GM19452 (cell line): ENCODE measurements around the gene ARF1.

Experiments
- ATAC-seq: cut with Tn5 transposase; IDR thresholded peaks from one replicate; pipeline ENCODE4 v1.9.1; 2021; ENCODE audit not compliant: unreplicated experiment

ARF1 gene

GRCh38 chr1:228145463-228146416, 63.2 kb downstream of the ARF1 start:
- no peak for ATAC-seq

DNA sequence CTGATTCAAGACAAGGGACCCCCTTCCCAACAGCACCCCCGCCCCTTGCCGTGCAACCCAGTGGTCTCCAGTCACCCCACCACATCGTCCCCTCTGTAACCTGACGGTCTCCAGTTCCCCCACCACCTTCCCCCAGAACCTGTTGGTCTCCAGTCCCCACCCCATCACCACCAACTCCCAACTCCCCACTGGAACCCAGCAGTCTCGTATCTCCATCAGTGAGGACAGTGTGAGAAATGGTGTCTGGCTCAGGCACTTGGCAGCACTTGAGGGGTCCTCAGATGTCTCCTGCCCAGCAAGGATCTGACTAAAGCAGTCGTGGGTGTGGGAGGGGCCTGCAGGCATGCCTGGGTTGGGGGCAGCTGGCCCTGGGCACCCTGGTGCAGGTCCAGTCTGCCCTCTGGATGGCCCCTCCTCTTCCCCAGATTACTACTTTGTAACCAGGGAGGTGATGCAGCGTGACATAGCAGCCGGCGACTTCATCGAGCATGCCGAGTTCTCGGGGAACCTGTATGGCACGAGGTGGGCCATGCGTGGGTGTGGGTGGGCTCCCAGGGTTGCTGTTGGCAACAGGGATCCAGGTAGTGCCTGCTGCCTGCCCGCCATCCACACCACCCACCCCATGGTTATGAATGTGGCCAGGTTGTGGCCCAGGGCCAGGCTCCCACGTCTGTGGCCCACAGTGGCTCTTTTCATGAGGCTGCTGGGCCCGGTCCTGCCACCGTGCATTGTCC, 64.1 kb downstream of the ARF1 start:
- ATAC-seq = no peak

DNA sequence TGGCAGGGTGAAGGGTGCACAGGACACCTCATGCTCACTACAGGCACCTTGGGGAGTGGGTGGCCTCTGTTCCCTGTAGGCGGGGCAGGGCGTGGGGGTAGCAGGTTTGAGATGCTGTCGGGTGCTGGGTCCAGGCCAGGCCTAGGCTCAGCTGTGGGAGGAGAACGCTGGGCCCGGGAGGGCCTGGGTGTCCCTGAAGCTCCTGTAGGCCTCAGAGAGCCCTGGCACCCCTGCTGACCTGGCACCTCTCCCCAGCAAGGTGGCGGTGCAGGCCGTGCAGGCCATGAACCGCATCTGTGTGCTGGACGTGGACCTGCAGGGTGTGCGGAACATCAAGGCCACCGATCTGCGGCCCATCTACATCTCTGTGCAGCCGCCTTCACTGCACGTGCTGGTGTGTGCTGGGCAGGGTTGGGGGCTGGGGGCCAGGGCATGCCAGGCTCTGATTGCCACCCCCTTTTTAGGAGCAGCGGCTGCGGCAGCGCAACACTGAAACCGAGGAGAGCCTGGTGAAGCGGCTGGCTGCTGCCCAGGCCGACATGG, 64.7 kb downstream of the ARF1 start:
- no peak for ATAC-seq

DNA sequence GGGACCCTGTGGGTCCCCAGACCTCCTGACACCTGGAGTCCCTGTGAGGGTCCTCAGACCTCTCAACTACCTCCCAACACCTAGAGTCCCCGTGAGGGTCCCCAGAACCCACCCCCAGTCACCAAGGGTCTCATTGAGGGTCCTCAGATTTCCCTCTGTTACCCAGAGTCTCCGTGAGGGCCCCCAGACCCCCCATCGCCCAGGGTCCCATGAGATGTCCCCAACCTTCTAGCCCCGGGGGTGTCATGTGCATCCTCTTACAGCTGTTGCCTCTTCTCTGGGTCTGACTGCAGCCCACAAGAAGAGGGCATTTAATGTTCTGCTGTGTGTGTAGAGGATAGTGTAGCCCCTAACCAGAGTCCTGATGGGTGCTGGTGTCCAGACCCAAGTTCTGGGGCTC, 65.3 kb downstream of the ARF1 start:
- no peak for ATAC-seq

DNA sequence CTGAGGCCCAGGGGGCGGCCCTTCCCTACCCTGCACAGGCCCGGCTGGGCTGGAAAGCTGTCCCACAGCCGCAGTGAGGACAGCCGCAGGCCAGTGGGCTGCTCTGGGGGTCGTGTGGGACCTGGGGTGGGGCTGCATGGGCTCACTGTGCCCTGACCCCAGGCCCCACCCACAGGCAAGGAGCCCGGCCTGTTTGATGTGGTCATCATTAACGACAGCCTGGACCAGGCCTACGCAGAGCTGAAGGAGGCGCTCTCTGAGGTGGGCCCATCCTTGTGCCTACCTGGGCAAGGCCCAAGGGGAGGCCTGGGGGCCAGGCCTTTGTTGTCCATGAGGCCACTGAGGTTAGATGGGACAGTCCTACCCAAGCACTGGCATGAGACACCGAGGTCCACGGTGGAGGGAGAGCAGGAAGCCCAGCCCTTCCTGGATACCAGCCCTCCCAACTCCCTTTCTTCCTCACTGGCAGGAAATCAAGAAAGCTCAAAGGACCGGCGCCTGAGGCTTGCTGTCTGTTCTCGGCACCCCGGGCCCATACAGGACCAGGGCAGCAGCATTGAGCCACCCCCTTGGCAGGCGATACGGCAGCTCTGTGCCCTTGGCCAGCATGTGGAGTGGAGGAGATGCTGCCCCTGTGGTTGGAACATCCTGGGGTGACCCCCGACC, 65.8 kb downstream of the ARF1 start:
- ATAC-seq = no peak
